ENCODE measurements around the gene PCDHGB6.
"Not testable (repeated sequence)": the region's sequence is repeated elsewhere in the genome, so short reads cannot be mapped to it uniquely, and the experiment has no call there.

The PCDHGB6 gene

DNA sequence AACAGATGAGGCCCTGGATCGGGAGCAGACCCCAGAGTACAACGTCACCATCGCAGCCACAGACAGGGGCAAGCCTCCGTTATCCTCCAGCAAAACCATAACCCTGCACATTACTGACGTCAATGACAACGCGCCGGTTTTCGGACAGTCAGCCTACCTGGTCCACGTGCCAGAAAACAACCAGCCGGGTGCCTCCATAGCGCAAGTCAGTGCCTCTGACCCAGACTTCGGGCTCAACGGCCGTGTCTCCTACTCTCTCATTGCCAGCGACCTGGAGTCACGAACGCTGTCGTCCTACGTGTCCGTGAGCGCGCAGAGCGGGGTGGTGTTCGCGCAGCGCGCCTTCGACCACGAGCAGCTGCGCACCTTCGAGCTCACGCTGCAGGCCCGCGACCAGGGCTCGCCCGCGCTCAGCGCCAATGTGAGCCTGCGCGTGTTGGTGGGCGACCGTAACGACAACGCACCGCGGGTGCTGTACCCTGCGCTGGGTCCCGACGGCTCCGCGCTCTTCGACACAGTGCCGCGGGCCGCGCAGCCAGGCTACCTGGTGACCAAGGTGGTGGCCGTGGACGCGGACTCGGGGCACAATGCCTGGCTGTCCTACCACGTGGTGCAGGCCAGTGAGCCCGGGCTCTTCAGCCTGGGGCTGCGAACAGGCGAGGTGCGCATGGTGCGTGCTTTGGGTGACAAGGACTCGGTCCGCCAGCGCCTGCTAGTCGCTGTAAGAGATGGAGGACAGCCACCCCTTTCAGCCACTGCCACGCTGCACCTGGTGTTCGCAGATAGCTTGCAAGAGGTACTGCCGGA, 11.5 kb downstream of the PCDHGB6 start:
- no peak for DNase-seq (ENCODE audit: low read depth)

DNA sequence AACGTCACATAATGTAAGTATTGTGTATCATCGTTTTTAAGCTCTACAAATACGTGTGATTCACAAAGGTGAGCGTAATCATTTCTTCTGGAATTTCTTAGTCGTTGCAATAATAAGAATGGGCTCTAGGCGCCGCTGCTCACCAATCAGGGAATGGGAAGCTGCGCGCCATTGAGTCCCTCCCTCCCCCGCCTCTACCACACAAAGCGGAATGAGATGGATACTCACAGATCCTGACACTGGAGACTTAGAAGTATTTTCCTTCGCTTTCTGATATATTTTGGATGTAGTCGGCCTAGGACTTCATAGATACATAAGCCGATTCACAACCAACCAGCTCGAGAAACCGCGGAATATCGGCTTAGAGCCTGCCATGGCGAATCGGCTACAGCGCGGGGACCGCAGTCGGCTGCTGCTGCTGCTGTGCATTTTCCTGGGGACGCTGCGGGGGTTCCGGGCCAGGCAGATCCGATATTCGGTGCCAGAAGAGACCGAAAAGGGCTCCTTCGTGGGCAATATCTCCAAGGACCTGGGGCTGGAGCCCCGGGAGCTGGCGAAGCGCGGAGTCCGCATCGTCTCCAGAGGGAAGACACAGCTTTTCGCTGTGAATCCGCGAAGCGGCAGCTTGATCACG, 13.2 kb downstream of the PCDHGB6 start, which contains the start of gene PCDHGA11:
TSS of gene PCDHGA11 (plus strand) at position 197 of the 634 bp plus-strand sequence. CDS start at position 374, 177 bp downstream.
- DNase-seq (ENCODE audit: low read depth): no peak

DNA sequence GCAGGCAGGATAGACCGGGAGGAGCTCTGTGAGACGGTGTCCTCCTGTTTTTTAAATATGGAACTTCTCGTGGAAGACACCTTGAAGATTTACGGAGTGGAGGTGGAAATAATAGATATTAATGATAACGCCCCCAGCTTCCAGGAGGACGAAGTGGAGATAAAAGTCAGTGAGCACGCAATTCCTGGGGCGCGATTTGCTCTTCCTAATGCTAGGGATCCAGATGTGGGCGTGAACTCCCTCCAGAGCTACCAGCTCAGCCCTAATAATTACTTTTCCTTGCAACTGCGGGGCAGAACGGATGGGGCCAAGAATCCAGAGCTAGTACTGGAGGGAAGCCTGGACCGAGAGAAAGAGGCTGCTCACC, 13.7 kb downstream of the PCDHGB6 start:
- DNase-seq (ENCODE audit: low read depth): no peak

DNA sequence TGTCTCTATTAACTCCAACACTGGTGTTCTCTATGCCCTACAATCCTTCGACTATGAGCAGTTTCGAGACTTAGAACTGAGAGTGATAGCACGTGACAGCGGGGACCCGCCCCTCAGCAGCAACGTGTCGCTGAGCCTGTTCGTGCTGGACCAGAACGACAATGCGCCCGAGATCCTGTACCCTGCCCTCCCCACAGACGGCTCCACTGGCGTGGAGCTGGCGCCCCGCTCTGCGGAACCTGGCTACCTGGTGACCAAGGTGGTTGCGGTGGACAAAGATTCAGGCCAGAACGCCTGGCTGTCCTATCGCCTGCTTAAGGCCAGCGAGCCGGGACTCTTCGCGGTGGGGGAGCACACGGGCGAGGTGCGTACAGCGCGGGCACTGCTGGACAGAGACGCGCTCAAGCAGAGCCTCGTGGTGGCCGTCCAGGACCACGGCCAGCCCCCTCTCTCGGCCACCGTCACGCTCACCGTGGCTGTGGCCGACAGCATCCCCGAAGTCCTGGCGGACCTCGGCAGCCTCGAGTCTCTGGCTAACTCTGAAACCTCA, 15.0 kb downstream of the PCDHGB6 start:
- DNase-seq (ENCODE audit: low read depth): no peak

DNA sequence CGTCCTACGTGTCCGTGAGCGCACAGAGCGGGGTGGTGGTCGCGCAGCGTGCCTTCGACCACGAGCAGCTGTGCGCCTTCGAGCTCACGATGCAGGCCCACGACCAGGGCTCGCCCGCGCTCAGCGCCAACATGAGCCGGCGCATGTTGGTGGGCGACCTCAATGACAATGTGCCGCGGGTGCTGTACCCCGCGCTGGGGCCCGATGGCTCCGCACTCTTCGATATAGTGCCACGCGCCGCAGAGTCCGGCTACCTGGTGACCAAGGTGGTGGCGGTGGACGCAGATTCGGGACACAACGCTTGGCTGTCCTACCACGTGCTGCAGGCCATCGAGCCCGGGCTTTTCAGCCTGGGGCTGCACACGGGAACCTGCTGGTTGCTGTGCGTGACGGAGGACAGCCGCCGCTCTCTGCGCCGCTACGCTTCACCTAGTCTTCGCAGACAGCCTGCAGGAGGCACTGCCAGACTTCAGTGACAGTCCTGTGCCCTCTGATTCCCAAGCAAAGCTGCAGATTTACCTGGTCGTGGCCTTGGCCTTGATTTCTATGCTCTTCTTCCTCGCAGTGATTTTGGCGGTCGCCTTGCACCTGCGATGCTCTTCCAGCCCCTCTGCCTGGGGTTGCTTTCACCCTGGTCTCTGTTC, 20.1 kb downstream of the PCDHGB6 start:
- no peak for DNase-seq (ENCODE audit: low read depth)

DNA sequence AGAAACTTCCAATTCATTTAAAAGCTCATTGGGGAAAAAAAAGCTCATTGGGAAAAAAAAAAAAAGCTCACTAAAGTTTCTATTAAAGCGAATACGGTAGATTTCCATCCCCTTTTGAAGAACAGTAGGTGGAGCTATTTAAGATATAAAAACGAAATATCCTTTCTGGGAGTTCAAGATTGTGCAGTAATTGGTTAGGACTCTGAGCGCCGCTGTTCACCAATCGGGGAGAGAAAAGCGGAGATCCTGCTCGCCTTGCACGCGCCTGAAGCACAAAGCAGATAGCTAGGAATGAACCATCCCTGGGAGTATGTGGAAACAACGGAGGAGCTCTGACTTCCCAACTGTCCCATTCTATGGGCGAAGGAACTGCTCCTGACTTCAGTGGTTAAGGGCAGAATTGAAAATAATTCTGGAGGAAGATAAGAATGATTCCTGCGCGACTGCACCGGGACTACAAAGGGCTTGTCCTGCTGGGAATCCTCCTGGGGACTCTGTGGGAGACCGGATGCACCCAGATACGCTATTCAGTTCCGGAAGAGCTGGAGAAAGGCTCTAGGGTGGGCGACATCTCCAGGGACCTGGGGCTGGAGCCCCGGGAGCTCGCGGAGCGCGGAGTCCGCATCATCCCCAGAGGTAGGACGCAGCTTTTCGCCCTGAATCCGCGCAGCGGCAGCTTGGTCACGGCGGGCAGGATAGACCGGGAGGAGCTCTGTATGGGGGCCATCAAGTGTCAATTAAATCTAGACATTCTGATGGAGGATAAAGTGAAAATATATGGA, 22.7 kb downstream of the PCDHGB6 start, which contains the start of gene PCDHGA12:
TSS of gene PCDHGA12 (plus strand) at position 176 of the 782 bp plus-strand sequence. CDS start at position 429, 253 bp downstream.
- DNase-seq (ENCODE audit: low read depth): peak; percentile 84

DNA sequence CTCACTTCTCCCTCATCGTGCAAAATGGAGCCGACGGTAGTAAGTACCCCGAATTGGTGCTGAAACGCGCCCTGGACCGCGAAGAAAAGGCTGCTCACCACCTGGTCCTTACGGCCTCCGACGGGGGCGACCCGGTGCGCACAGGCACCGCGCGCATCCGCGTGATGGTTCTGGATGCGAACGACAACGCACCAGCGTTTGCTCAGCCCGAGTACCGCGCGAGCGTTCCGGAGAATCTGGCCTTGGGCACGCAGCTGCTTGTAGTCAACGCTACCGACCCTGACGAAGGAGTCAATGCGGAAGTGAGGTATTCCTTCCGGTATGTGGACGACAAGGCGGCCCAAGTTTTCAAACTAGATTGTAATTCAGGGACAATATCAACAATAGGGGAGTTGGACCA, 23.5 kb downstream of the PCDHGB6 start:
- DNase-seq (ENCODE audit: low read depth): no peak

DNA sequence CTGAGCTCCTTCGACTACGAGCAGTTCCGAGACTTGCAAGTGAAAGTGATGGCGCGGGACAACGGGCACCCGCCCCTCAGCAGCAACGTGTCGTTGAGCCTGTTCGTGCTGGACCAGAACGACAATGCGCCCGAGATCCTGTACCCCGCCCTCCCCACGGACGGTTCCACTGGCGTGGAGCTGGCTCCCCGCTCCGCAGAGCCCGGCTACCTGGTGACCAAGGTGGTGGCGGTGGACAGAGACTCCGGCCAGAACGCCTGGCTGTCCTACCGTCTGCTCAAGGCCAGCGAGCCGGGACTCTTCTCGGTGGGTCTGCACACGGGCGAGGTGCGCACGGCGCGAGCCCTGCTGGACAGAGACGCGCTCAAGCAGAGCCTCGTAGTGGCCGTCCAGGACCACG, 24.5 kb downstream of the PCDHGB6 start:
- not testable (repeated sequence) for DNase-seq (ENCODE audit: low read depth)

DNA sequence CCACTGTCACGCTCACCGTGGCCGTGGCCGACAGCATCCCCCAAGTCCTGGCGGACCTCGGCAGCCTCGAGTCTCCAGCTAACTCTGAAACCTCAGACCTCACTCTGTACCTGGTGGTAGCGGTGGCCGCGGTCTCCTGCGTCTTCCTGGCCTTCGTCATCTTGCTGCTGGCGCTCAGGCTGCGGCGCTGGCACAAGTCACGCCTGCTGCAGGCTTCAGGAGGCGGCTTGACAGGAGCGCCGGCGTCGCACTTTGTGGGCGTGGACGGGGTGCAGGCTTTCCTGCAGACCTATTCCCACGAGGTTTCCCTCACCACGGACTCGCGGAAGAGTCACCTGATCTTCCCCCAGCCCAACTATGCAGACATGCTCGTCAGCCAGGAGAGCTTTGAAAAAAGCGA, 24.9 kb downstream of the PCDHGB6 start:
- not testable (repeated sequence) for DNase-seq (ENCODE audit: low read depth)

DNA sequence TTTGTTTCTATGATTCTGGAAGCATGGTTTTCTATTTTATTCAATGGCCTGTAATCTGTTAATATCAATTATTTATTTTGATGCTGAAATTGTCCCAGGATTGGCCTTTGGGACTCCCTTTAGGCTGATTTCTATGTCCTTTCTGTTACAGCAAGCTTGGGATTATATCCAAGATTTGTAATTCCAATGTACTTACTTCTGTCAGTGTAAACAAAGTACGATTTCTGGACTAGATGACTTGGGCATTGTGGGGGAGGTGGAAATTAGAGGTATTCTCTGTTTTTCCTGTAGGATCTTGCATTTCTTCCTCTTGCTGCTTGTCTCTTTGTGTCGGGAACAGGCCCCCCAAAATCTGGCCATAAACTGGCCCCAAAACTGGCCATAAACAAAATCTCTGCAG, 26.2 kb downstream of the PCDHGB6 start:
- no peak for DNase-seq (ENCODE audit: low read depth)

DNA sequence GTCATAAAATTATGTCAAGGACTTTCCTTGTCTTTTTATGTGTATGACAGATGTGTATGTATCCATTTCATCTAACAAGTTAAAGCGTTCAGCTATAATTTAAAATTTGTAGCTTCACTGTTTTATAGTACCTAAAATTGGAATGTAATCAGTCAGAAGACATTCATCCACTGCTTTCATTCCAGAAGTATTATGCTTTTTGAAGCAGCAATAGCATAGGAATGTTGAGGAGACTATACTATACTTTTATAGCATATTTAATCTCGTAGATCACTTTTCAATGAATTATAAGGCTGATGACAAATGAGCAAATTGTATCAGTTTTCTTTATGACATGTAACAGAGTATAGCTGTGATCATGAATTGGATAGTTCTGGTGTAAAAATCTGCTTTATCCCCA, 29.4 kb downstream of the PCDHGB6 start:
- DNase-seq (ENCODE audit: low read depth): no peak

DNA sequence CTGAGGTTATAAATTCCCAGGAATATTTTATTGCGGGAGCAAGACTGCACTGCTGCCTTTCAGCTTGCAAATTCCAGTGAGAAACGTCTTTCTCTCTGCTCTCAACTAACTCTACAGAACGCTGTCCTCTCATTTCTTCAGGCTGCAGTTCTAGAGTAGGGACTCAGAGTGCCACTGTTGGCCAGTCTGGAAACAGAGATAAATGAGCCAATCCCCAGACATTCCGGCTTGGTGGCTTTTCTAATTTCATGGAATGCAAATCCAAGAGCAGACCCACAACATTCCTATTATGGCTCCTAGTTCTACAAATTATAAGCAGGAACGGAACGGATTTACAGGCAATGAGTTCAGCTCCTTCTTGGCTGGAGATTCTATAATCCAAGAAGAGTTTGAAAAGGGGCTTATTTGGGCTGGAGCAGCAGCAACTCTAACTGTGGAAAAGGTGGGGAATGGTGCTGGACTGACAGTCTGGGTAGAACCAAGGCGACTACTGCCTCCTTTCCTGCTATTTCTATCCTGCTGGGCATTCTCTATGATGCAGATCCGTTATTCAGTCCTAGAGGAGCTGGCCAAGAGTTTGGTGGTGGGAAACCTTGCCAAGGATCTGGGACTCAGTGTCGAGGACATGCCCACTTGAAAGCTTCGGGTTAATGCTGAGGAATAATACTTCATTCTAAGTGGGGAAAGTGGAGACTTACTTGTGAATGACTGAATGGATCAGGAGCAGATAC, 31.8 kb downstream of the PCDHGB6 start:
- peak; percentile 12 for DNase-seq (ENCODE audit: low read depth)

DNA sequence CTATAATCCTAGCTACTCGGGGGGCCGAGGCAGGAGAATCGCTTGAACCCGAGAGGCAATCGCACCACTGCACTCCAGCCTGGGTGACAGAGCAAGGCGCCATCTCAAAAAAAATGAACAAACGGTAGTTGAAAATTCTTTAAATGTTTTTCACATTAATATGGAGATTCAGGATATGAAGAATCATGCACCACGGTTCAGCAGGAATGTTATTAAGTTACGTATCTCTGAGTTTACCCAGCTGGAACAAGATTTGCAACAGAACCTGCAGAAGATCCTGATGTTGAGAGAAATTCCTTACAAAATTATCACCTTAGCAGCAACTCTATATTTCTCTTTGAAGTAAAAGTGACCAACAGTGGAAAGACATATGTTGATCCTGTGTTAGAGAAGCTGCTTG, 32.5 kb downstream of the PCDHGB6 start:
- no peak for DNase-seq (ENCODE audit: low read depth)

DNA sequence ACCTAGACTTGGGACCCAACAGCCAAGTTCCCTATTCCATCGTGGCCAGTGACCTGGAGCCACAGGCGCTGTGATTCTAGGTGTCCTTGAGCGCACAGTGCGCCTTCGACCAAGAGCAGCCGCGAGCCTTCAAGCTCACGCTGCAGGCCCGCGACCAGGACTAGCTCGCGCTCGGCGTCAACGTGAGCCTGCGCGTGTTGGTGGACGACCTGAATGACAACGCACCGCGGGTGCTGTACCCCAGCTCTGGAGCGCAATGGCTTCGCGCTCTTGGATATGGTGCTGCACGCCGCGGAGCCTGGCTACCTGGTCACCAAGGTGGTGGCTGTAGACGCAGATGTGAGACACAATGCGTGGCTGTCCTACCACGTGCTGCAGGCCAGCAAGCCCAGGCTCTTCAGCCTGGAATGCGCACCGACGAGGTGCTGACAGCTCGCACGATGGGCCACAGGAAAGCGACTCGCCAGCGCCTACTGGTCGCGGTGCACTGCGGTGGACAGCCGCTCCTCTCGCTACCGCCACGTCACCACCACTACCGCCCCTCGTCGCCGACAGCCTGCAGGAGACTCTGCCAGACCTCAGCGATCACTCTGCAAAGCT, 33.9 kb downstream of the PCDHGB6 start:
- no peak for DNase-seq (ENCODE audit: low read depth)

Data from GM04503 (cell line).